ENCODE results near the gene PDGFC. TPM values are rescaled to one million over a fixed set of nuclear protein-coding genes. Genes with fewer than 3 reads are reported as not detected.

PDGFC gene
- total and polyA plus RNA-seq, 2 of the 8 experiments (the other 6 are each of a cell fraction or from before 2014, with no cell fraction given) = 0.65 to 2.7 TPM

- Histone ChIP-seq H3K9ac (replicated peaks in 1 of 4; ENCODE audit: extremely low read depth in 1 of 4, low read depth in 3 of 4, low read length in 3 of 4) (no peak overlapping the region), H4K20me1 (replicated peaks in 1 of 2; ENCODE audit: control insufficient read depth in 1 of 2, insufficient read depth in 2 of 2, low read length in 2 of 2) (no peaks in the 10 kb centered on the region), H3K4me2 (ENCODE audit: insufficient read depth in 1 of 2, low read depth in 2 of 2, low read length in 2 of 2) (no peak overlapping the region), H3K4ac (replicated peaks; ENCODE audit: insufficient read length, low read depth, low read length) (no peak overlapping the region), H3K27me3 (replicated peaks in 1 of 4; ENCODE audit: control insufficient read depth in 3 of 4, extremely low read depth in 1 of 4, insufficient read depth in 3 of 4, low read length in 3 of 4) (no peaks in the 10 kb centered on the region; a peak in 1 of 7 replicates), H2AFZ (ENCODE audit: low read length) (no peak overlapping the region), H3K79me2 (ENCODE audit: control insufficient read depth in 1 of 2, insufficient read depth in 2 of 2, low read length in 2 of 2) (no peaks in the 10 kb centered on the region), H2BK120ac (replicated peaks; ENCODE audit: low read depth, low read length) (no peak overlapping the region), H3K27ac (ENCODE audit: low read depth, low read length) (no peak overlapping the region), H4K5ac (ENCODE audit: insufficient read length, low read depth, low read length) (no peak overlapping the region), H4K8ac (ENCODE audit: extremely low read depth, insufficient read depth, low read length) (no peak overlapping the region), H3K23ac (ENCODE audit: insufficient read length) (no peak overlapping the region), H3K36me3 (ENCODE audit: control insufficient read depth in 2 of 4, insufficient read depth in 4 of 4, low read length in 3 of 4) (no peaks in the 10 kb centered on the region; a peak in 1 of 8 replicates), H4K91ac (replicated peaks; ENCODE audit: insufficient read length, low read length) (no peak overlapping the region), H2BK20ac (ENCODE audit: low read length) (no peak overlapping the region), H3K18ac (ENCODE audit: extremely low read depth, low read length) (no peak overlapping the region), H3K23me2 (ENCODE audit: low read depth, low read length) (no peaks in the 10 kb centered on the region; the same call in 1 of the 2 replicates), H3K56ac (replicated peaks; ENCODE audit: insufficient read length, low read depth, low read length) (no peak overlapping the region), H2BK5ac (ENCODE audit: low read depth, low read length) (no peak overlapping the region), H3K4me3 (ENCODE audit: extremely low read depth in 1 of 4, insufficient read depth in 2 of 4, low read depth in 3 of 4, low read length in 4 of 4) (no peak overlapping the region), H2AK5ac (ENCODE audit: low read depth, low read length) (no peak overlapping the region), H3K4me1 (replicated peaks in 1 of 4; ENCODE audit: control insufficient read depth in 3 of 4, insufficient read depth in 4 of 4, low read length in 3 of 4) (no peaks in the 10 kb centered on the region), H3K14ac (ENCODE audit: insufficient read length) (no peak overlapping the region), H2BK15ac (ENCODE audit: low read length) (no peak overlapping the region), H3K79me1 (ENCODE audit: low read depth, low read length) (no peaks in the 10 kb centered on the region), H2BK12ac (ENCODE audit: low read depth, low read length) (no peak overlapping the region), H3K9me3 (ENCODE audit: insufficient read depth in 2 of 2, low read depth in 1 of 2, low read length in 1 of 2) (peaks cover 7 to 12% of the 10 kb centered on the region in 2 experiments)
- FAIRE-seq (no peak), DNase-seq (ENCODE audit: low read depth in 1 of 2, low spot score in 2 of 2) (no peak)
- CTCF ChIA-PET (ENCODE audit: partially characterized antibody) = no interaction called here
- 91% methylated on average over 7 of the region's 7 CpGs; no CpG with 5 or more reads in 1 of the 2 experiments for WGBS, 2 experiments (ENCODE audit: extremely low coverage in 1 of 2, insufficient coverage in 1 of 2, insufficient read length in 1 of 2, insufficient replicate concordance in 2 of 2, low coverage in 1 of 2, low lambda C conversion rate in 2 of 2, missing lambda C conversion rate in 1 of 2)
- TF ChIP-seq TAF7 (optimal IDR thresholded peaks at IDR 0.05; ENCODE audit: borderline replicate concordance, low read depth, low read length) (no peak), ATF3 (IDR thresholded peaks at IDR 0.05; ENCODE audit: insufficient read depth, low read depth, low read length) (no peak), BCL11A (IDR thresholded peaks at IDR 0.05; ENCODE audit: low read depth in 2 of 2, low read length in 2 of 2) (no peak)
- POLR2A ChIA-PET (ENCODE audit: partially characterized antibody) = no interaction called here
Observed at GRCh38 chr4:156734965-156735895, 236.4 kb downstream of the PDGFC start.
